GF-D8 (cell line): Measurements from ENCODE around the gene VAMP5.
"Not testable (repeated sequence)": the region's sequence is repeated elsewhere in the genome, so short reads cannot be mapped to it uniquely, and the experiment has no call there.

Experiments used
- DNase-seq: peaks from one replicate; lab custom pipeline; 2025; lab: John Stamatoyannopoulos, UW

The VAMP5 gene

DNA sequence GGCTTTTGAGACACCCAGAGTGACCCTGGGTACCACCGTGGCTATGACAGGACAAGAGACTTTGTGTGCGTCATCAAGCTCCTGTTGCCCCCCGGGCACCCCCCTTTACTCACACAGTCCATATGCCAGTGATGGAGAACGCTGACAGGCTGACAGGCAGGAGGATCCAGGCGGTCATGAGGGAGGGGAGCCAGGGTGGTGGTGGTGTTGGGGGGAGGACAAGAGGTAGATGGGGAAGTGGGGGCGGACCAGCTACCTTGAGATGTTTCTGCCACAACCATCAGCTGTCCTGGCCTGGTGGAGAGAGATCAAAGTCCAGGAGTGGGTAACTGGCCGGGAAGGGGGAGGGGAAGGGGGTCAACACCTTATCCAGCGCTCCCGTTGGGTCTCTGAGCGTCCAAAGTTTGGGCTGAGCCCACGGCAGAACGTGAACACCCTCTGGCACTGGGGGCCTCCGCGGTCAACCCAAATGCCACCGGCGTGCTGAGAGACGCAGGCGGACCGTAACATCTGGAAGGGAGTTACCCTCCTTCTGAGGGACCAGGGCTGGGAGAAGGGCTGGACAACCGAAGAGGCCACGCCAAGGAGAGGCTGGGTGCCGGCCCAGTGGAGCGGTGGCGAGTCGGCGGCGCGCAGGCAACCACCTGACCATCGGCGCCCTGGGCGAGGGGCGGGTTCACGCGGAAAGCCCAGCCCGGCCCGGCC is 17.7 kb downstream of the VAMP5 start:
- DNase-seq, result no peak

- DNase-seq, result peak; percentile 56
Observed at GRCh38 chr2:85602476-85603234, 18.4 kb downstream of the VAMP5 start, which contains the start of gene TMEM150A. Gene TMEM150A (minus strand): TSS chr2:85602698. CDS start chr2:85601948, 750 bp downstream.

- DNase-seq, result not testable (repeated sequence)
Observed at GRCh38 chr2:85604133-85604444, 19.9 kb downstream of the VAMP5 start.

GRCh38 chr2:85604568-85605339 is 20.5 kb downstream of the VAMP5 start:
- DNase-seq, result no peak

GRCh38 chr2:85605406-85606115 is 21.3 kb downstream of the VAMP5 start:
- no peak for DNase-seq

DNA sequence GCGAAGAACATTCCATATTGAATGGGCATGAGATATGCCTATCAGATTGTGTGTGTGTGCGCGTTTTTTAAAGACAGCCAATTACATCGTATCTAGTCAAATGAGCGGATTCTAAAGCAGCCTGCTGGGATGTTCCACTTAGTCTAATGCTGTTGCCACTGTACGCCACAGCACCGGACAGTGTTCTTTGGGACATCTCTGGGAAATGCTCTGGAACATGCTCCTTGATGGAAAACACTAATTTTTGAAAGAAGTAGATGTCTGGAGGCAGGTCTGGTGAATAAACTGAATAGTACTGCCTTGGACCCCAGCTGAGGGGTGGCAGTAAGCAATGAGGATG is 21.9 kb downstream of the VAMP5 start:
- DNase-seq, result no peak

- no peak for DNase-seq
Observed at GRCh38 chr2:85607268-85608215, 23.3 kb downstream of the VAMP5 start.

GRCh38 chr2:85611217-85611704 is 27.0 kb downstream of the VAMP5 start:
- no peak for DNase-seq

- DNase-seq, result peak; percentile 55
Observed at GRCh38 chr2:85611705-85612587, 27.7 kb downstream of the VAMP5 start, which contains the start of gene C2orf68. Gene C2orf68 (minus strand): TSS chr2:85612066. CDS start chr2:85611984, 82 bp downstream.

- no peak for DNase-seq
Observed at GRCh38 chr2:85613717-85614515, 29.7 kb downstream of the VAMP5 start.

DNA sequence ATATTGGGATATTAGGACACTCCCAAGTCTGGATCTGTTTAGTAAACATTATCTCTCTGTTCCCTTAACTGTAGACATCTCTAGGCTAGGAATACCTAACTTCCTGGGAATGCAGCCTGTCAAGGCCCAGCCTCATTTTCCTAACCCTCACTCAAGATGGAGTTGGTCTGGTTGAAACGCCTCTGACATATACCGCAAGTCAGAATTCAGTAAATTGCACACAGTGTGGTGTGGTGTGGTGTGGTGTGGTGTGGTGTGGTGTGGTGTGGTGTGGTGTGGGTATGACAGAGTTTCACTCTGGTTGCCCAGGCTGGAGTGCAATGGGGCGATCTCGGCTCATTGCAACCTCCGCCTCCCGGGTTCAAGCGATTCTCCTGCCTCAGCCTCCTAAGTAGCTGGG is 30.5 kb downstream of the VAMP5 start:
- DNase-seq, result not testable (repeated sequence)

DNA sequence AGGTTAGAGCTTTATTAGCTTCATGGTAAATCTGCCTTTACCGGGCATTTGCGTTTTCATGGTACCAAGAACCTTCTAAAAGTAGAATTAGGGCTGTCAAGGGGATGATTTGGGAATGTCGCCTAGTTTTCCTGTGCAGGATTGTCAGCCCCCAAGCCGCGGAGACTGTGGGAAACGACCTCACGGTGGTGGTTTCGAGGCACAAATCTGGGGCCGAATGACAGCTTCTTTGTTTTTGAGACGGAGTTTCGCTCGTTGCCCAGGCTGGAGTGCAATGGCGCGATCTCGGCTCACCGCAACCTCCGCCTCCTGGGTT is 31.1 kb downstream of the VAMP5 start:
- DNase-seq, result no peak

- DNase-seq, result not testable (repeated sequence)
Observed at GRCh38 chr2:85617723-85618122, 33.5 kb downstream of the VAMP5 start.

GRCh38 chr2:85619617-85620016 is 35.4 kb downstream of the VAMP5 start:
- DNase-seq, result no peak

DNA sequence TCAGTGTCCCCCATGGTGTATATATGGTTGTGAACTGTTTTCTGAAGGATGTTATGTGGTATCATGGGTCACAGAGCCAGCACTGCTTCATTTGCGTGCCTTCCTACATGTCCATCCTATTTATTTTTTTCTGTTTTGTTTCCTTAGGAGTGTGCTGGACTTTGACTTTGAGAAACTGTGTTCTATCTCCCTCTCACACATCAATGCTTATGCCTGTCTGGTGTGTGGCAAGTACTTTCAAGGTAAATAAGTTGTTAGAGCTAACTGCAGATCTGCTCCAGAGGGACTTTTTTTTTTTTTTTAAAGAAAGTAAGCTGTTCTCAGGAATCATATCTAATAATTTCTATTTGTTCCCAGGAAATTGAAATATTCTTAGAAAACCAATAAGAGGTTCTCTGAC is 37.1 kb downstream of the VAMP5 start:
- no peak for DNase-seq

DNA sequence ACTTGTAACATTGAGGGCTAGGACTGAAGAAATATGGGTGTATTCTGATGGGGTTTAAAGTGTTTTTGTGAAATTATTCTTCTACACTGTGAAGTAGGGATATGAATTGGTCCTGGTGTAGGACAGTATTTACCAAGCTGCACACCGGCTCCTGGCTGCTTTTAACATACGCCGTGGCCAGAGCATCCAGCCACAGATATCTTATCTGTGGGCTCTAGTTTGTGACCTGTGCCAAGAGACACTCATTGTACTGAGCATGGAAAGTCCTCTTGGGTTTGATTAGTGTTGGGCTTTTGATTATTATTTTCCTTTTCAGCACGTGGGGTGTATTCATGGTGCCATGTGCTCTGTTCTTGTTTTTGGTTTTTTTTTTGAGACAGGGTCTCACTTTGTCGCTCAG is 39.8 kb downstream of the VAMP5 start:
- no peak for DNase-seq

GRCh38 chr2:85628658-85629057 is 44.4 kb downstream of the VAMP5 start:
- DNase-seq, result no peak

DNA sequence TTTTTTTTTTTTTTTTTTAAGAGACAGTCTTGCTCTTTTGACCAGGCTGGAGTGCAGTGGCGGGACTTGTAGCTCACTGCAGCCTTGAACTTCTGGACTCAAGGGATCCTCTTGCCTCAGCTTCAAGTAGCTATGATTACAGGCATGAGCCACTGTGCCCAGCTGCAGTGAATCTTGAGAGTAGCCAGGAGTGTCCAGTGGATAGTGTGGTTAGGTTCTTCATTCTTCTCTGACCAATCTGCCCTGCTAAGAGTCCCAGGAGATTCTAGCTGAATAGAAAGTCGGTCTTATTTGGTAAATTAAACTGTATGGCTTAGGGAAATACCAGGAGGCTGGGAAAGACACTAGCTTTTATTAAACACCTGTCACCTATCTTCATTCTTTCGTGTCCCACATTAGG is 47.1 kb downstream of the VAMP5 start:
- DNase-seq, result no peak

DNA sequence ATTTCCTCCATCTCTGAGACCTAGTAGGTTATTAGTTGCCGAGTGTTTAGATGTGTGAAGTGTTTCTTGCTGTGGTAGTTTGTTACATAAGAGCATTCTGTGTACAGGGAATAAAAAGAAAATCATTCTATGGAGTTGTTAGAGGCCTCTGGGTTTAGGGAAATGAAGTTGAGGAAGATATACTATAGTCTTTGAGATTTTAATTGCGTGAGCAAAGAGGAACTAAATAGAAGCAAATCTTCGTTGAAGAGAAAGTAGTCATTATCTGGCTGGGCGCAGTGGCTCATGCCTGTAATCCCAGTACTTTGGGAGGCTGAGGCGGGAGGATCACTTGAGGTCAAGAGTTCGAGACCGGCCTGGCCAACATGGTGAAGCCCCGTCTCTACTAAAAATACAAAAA is 50.8 kb downstream of the VAMP5 start:
- no peak for DNase-seq
